ENCODE data around the gene ADAM33.
A peak's percentile ranks its signal among the peaks of the same experiment; 100 is the strongest.

The ADAM33 gene

DNA sequence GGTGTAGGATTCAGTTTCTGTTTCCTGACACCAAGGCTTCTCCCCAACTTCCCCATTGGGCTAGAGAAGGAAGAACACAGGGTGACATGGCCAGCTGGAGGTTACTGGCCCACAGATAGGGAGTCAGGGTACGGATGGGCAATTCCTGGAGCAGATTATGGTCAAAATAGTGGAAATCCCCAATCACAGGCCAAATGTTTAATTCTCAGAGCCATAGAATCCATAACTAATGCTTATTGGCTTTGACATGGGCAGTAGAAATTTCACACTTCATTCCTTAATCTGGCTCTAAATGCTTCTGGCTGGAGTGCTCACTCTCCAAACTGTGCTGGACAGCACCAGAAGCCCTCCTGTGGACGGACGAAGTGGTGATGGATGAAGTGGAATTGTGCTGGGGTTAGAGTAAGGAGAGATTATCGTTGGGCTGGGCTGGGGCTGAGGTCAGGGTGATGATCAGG, 29.7 kb upstream of the ADAM33 start:
- H3K9me3 Mint-ChIP-seq = no peaks in the 10 kb centered on the region
- H3K36me3 Mint-ChIP-seq (ENCODE audit: low read depth) = no peaks in the 10 kb centered on the region
- H3K4me1 Mint-ChIP-seq = peaks cover 5% of the 10 kb centered on the region
- H3K4me3 Mint-ChIP-seq = no peak overlapping the region
- TF ChIP-seq, protein P1, sequence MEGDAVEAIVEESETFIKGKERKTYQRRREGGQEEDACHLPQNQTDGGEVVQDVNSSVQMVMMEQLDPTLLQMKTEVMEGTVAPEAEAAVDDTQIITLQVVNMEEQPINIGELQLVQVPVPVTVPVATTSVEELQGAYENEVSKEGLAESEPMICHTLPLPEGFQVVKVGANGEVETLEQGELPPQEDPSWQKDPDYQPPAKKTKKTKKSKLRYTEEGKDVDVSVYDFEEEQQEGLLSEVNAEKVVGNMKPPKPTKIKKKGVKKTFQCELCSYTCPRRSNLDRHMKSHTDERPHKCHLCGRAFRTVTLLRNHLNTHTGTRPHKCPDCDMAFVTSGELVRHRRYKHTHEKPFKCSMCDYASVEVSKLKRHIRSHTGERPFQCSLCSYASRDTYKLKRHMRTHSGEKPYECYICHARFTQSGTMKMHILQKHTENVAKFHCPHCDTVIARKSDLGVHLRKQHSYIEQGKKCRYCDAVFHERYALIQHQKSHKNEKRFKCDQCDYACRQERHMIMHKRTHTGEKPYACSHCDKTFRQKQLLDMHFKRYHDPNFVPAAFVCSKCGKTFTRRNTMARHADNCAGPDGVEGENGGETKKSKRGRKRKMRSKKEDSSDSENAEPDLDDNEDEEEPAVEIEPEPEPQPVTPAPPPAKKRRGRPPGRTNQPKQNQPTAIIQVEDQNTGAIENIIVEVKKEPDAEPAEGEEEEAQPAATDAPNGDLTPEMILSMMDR (IDR thresholded peaks at IDR 0.05; ENCODE audit: unreplicated experiment in 3 of 3) = no peak
- H3K27me3 Mint-ChIP-seq (ENCODE audit: low read depth) = no peaks in the 10 kb centered on the region
- H3K27ac Mint-ChIP-seq = no peak overlapping the region

DNA sequence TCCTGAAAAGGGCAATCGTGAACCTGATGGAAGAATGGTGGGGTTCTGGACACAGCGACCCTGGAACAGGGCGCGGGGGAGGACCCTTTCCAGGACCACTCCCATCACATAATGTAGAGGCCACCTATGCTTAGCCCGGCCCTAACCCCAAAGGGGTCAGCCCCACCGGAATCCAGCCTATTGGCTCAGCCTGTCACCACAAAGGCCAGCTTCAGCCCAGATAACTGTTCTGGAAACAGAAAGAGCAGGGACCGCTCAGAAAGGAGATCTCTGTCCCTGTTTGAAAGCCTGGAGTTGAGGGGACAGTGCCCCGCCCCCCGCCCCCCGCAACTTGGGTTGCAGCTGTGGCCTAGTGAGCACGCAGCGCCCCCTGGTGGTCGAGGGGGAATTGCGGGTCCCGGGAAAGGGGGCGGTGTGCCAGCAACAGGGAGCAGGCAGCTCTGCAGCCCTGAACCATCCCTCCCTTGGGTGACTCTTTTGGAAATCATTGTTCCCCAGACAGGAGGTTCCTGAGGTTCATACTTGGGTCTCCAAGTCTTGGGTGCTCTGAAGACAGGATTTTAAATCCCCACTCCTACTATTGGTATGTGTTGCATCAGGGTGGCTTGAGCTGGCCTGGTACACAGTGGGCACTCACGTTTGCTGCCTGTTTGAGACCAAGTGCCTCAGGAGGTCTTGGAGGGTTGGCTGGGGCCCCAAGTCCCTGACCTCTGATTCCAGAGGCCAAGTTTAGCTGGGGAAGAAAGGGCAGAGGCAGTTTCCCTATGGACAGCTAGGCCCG, 29.1 kb upstream of the ADAM33 start:
- Mint-ChIP-seq H3K4me1 (peaks cover 5% of the 10 kb centered on the region), H3K27ac (no peak overlapping the region), H3K36me3 (ENCODE audit: low read depth) (no peaks in the 10 kb centered on the region), H3K4me3 (no peak overlapping the region), H3K9me3 (no peaks in the 10 kb centered on the region), H3K27me3 (ENCODE audit: low read depth) (peaks cover 3% of the 10 kb centered on the region)
- TF ChIP-seq, protein P1 (IDR thresholded peaks at IDR 0.05; ENCODE audit: unreplicated experiment in 3 of 3) = peak; percentile 91 to 97 (median 94)

DNA sequence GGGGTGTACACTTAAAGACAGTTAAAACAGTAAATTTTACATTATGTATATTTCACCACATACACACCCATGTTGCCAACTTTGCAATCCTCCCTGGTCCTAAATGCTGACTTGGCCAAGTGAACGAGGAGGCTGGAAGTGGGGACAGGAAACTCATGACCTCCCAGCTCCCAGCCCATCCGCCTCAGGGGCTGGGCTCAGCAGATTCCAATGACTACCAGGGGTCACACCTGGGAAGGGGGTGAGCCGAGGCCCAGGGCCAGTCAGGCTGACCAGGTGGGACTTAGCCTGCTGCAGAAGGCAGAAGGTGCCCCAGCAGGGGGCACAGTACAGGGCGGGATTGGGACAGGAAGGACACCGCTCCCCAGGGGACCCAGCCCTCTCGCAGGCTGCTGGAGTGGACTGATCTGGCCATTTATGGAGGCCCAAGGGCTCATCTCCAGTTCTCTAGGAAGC, 28.2 kb upstream of the ADAM33 start:
- H3K36me3 Mint-ChIP-seq (ENCODE audit: low read depth) = no peaks in the 10 kb centered on the region
- no peak overlapping the region for H3K27ac Mint-ChIP-seq
- H3K4me3 Mint-ChIP-seq = no peak overlapping the region
- TF ChIP-seq, protein P1 (IDR thresholded peaks at IDR 0.05; ENCODE audit: unreplicated experiment in 3 of 3) = no peak
- H3K4me1 Mint-ChIP-seq = peaks cover 5% of the 10 kb centered on the region
- H3K9me3 Mint-ChIP-seq = no peaks in the 10 kb centered on the region
- peaks cover 4% of the 10 kb centered on the region for H3K27me3 Mint-ChIP-seq (ENCODE audit: low read depth)

DNA sequence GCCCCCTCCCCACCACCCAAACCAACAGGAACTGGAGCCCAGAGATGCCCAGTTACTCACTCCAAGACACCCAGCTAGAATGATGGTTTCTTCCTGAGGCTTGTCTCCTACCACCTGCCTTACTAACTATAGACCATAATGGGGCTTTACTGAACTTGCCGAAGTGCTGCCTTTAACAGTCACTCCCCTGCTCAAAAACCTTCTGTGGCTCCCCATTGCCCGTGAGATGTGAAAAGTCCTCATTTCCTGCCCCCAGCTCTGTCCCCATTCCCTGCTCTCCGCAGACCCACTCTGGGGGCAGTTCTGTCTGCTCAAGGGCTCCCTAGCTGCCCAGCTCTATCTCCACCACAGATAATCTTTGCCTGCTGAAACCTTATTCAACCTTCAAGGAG, 25.7 kb upstream of the ADAM33 start:
- Mint-ChIP-seq H3K4me3 (no peak overlapping the region), H3K36me3 (ENCODE audit: low read depth) (no peaks in the 10 kb centered on the region), H3K4me1 (peaks cover 5% of the 10 kb centered on the region), H3K27ac (no peak overlapping the region), H3K27me3 (ENCODE audit: low read depth) (peaks cover 7% of the 10 kb centered on the region), H3K9me3 (no peaks in the 10 kb centered on the region)
- TF ChIP-seq, protein P1 (IDR thresholded peaks at IDR 0.05; ENCODE audit: unreplicated experiment in 3 of 3) = no peak

DNA sequence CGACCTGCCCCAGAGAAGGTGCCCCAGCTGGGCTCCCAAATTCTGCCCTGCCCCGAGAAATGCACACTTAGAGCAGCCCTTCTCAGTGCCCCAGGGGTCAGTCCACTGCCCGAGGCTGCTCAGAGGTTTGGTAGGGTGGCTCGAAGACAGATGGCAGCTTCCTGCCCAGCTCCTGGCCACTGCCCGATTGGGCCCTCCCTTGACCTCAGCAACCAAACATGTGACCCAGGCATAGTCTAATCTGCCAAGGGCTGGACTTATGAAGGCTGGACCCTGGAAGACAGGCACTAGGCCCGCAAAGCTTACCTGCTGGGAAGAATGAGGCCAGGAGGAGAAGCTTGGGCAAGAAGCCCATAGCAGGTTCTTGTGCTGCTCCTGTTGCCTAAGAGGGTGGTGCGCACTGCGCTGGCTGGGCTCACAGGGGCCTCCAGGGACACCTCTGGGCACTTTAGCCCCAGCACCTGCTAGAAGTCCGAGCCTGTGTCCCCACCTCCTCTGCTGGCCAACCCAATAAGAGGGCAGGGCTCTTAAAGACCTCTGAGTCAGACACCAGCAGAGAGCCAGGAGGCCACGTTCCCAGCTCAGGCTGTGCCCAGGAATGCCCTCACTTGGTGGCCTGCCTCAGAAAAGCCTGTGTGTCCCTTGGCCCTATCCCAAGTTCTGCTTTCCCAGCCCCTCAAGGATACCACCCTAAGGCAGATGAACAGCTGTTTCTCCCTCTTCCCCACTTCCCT, 25.1 kb upstream of the ADAM33 start:
- peaks cover 7% of the 10 kb centered on the region for H3K27me3 Mint-ChIP-seq (ENCODE audit: low read depth)
- no peak overlapping the region for H3K4me3 Mint-ChIP-seq
- no peaks in the 10 kb centered on the region for H3K36me3 Mint-ChIP-seq (ENCODE audit: low read depth)
- no peaks in the 10 kb centered on the region for H3K9me3 Mint-ChIP-seq
- TF ChIP-seq, protein P1 (IDR thresholded peaks at IDR 0.05; ENCODE audit: unreplicated experiment in 3 of 3) = no peak
- peaks cover 5% of the 10 kb centered on the region for H3K4me1 Mint-ChIP-seq
- no peak overlapping the region for H3K27ac Mint-ChIP-seq
